ENCODE measurements around the gene INO80B. TPM values are rescaled to one million over a fixed set of nuclear protein-coding genes. Genes with fewer than 3 reads are reported as not detected.

INO80B gene
- total RNA-seq, 1 donor from 2014 or later = 15.7 TPM

DNA sequence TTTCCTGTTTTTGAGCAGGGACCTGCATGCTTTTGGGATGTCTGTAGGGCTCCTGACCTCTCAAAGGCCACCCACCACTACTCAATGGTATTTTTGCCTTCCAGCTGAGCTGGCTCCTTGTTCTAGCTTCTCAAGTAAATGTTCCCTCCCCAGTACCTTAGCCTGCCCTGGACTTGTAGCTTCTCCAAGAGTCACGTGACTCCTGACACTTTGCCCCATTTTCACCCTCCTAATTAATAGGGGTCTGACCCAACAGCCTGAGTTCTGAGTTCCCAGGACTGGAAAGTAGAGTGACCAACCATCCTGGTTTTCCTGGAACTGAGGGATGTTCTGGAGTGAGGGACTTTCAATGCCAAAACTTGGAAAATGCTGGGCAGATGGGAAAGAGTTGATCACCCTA is 40.6 kb downstream of the INO80B start:
- intact Hi-C loops (cut with DNase I) = no loop called here
- no peak for DNase-seq (ENCODE audit: missing footprints)
- ATAC-seq = no peak

DNA sequence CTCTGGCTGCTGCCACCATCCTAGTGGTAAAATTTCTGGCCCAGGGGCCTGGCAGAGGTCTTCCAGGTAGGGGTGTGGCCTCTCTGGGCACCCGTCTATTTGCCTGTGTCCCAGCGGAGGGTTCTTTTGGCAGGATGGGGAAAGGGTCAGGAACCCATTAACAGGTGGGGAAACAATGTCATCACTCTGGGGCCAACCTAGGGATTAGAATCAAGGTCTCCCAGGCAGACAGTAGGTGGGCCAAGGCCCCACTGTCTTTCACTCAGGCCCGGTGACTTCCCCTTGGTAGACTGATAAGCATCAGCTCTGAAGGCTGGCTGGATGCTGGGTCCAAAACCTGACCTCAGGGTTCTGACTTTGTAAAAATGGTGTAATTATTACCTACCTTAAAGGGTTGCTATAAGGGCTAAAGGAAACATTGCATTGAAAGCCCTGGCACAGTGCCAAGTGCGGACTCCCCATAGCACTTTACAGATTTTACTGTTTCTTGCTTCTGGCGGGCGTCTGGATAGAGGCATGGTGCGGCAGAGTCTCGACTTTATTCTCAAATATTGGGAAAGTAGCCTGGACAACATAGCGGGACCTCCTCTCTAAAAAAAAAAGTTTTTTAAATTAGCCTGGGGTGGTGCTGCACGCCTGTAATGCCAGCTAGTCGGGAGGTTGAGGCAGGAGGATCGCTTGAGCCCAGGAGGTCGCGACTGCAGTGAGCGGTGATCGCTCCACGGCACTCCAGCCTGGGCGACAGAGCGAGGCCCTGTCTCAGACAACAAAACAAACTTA is 42.3 kb downstream of the INO80B start:
- ATAC-seq = no peak
- intact Hi-C loops (cut with DNase I) = no loop called here
- DNase-seq (ENCODE audit: missing footprints) = no peak

DNA sequence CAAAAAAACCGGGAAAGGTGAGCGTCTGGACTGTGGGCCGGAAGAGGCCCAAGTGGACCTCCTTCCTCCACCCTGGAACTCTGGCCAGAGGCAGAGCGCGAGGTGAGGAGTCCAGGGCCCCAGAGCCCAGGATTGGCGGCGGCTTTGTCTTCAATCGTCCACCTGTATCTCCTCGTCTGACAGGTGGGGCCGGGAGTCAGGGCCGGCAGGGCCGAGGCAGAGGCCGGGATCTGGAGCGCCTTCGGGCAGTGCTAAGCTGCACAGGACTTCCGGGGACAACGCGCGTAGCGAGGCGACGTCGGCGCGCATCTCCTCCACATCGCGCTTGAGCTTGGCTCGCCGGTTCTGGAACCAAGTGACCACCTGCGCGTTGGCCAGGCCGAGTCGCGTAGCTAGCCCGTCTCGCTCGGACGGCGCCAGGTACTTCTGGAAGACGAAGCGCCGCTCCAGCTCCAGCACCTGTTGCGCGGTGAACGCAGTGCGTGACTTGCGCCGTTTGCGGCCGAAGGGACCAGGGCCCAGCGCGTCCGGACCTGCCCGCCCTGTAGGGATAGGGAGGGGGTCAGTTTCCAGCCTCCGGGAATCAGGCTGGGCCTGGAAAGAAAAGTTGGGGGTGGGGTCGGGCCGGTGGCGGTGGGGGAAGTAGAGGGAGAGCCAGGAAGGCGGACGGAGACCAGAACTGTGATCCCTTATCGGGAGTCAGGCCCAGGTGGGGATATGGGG is 43.1 kb downstream of the INO80B start:
- DNase-seq (ENCODE audit: missing footprints) (peak; percentile 46), ATAC-seq (no peak)
- intact Hi-C loops (cut with DNase I) = no loop called here

DNA sequence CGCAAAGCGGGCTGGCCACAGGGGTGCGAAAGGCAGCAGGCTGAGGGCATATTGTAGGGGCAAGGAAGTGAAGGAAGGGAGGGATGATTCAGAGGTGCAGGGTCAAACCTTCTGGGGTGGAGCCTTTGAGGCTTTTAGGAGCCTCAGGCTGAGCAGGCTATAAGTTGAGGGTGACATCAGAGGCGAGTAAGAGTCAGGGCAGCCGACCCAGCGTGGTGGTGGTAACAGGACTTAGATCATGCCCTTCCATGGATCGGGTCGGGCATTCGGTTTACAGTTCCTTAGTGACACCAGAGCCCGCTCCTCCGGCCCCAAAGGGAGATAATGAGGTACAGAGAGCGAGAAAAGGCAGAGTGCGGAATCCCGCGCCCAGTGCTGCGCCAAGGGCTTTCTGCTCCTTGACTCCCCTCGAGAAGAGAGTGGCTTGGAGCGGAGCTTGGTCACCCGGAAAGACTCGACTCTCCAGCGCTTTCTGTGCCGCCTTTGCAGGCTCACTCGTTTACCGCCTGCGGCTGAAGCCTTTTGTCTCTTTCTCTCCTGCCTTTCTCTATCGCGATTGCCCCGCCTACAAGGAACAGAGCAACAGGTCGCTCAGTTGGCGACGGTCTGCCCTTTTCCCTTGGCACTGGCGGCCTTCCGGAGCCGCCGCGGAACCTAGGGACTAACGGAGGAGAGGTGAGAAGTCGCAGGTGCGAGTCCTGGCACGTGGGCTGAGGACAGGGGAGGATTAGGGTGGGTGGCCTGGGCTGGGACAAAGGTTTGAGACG is 43.8 kb downstream of the INO80B start:
- DNase-seq (ENCODE audit: missing footprints) = peak; percentile 56
- ATAC-seq = no peak
- intact Hi-C loops (cut with DNase I) = no loop called here

DNA sequence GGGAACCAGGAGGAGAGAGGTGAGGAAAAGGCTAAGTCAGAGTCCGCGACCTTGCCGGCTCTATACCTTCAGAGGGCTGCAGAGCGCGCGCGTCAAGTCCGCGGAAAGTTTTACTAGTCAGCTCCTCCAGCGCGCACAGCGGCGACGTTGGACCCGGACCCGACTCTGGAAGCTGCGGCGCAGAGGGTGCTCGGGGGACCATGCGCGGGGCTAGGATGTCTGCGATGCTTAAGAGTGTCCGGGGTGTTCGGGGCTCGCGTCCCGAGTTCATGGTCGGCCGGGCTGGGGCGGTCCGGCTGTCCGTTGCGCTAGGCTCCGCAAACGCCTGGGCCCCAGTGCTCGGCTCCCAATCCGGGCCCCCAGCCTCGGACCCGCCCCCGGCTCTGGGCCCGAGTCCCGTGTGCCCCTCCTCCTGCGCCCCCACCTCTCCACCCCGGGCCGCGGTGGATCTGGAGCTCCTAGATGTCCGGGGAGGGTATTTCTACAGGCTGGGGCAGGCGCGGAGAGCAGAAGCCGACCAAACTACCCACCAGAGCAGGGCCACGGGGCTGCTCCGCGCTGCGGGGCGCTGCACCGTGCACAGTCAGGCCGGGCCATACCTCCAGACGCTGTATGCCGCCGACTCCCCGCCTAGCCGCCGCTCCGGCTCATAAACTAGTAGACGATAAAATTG is 44.5 kb downstream of the INO80B start, which contains the start of gene LBX2:
Gene LBX2 (minus strand): TSS at position 337 of the 673 bp plus-strand sequence. CDS start 66 bp downstream, at position 271.
- ATAC-seq (no peak), DNase-seq (ENCODE audit: missing footprints) (peak; percentile 68)
- intact Hi-C loops (cut with DNase I) = no loop called here

DNA sequence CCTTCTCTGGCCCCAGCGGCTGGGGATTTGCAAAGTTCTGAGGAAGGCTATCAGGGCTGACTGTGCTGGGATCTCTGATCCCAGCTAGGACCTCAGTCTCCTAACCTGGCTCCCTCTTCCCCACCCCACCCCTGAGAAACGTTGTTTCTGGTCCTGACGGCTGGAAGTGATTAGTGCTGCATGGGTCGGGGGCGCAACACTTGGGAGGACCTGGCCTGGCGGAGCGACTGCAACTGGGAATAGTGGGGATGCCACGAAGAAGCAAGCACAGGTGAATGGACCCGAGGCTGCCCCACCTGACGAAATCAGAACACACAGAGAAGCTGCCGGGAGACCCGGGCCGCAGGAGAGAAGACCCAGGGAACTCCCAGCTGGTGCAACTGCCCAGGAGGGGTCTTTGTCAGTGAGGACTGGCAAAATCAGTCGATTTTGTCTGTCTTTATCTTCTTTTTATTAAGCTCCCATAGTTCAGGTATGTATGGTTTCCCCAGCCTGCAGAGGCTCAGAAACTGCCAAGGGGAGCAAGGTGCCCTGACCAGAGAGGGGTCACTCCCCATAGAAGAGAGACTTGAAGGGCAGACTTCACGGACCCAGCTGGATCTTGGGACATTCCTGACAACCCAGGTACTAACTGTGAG is 45.2 kb downstream of the INO80B start:
- DNase-seq (ENCODE audit: missing footprints) (peak; percentile 50), ATAC-seq (no peak)

DNA sequence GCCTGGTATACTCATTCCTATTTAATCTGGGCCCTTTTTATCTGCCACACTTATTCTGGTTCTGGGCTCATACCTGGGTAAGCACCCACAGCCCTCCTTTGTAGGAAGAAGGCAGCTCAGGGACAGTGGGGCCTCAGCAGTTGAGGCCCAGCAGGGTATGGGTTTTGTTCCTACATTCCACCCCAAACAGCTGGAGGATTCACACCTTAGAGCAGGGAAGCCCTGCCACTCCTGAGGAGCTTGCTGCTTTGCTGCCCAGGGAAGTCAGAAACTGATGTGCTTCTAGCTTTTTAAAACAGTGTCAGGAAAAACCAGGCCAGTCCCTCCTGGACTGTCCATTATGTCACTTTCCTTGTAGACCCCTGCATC is 45.7 kb downstream of the INO80B start:
- intact Hi-C loops (cut with DNase I) = loop anchor here (5.0 to 10.0 kb wide), 2 partner anchors 87 to 154 kb away; partner anchors contain the start of gene SEMA4F
- ATAC-seq (no peak), DNase-seq (ENCODE audit: missing footprints) (no peak)

More for the DNA sequence above, 45.2 kb downstream of the INO80B start:
- intact Hi-C loops (cut with DNase I) = loop anchor here (5.0 to 10.0 kb wide), 2 partner anchors 87 to 155 kb away; partner anchors contain the start of gene SEMA4F

DNA sequence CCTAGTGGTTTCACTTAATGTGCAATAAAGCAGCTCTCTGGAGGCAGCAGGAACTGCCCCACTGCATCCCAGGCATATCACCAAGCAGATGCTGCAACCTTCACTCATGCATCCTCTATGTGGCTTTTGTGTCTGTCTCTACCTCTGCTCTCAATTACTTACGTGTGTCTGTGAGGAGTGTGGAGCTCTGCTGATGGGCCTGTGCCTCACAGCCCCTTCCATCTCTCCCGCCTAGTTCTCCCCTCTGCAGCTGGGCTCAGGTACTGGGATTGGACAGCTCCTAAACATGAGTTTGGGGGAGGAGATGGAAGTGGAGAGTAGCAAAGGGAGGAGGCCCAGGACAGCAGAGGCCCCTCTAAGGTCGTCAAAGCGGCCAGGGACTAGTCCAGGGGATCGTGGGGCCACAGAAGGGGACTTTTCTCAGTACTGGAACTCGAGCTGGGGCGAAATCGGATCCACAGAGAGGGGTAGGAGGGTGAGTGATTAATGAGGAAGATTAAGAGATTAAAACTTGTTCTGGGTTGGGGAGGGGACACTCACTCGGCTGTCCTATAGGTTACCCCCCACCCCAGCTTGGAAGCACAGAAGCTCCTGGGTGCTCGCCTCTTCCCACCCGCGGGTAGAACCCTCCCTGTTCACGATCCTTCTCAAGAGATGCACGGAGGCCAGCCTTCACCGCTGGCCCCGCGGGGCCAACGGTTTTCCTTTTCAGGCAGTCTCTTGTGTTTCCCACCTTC is 46.6 kb downstream of the INO80B start:
- no peak for ATAC-seq
- intact Hi-C loops (cut with DNase I) = loop anchor here (5.0 to 10.0 kb wide), 2 partner anchors 86 to 153 kb away; partner anchors contain the start of gene SEMA4F
- DNase-seq (ENCODE audit: missing footprints) = no peak

DNA sequence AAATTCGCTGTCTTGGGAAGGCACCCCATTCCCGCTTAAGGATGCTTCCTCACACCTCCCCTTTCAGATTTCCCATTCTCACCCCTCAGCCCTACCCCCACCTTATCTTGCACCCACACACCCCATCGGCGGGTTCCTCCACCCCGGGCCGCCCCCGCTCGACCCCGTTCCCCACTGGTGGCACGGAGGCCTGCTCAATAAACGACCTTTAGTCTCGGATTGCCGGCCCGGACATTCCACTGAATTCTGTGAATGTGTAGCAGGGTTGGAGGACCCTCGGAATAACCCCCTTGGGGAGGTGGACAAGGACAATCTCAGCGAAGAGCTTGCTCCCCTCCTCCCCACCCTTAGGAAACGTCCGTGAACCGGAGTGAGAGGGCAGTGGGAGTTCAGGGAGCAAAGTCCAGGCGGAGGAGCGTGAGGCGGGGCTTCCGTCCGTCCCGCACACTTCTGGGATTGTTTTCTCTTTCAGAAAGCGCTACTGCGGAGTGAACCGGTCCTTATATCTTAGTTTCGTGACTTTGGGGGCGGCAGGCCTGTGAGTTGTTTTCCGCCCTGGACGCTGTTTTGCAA is 47.3 kb downstream of the INO80B start:
- intact Hi-C loops (cut with DNase I) = loop anchor here (5.0 to 10.0 kb wide), 2 partner anchors 85 to 153 kb away; partner anchors contain the start of gene SEMA4F
- DNase-seq (ENCODE audit: missing footprints) (peak; percentile 65), ATAC-seq (no peak)

DNA sequence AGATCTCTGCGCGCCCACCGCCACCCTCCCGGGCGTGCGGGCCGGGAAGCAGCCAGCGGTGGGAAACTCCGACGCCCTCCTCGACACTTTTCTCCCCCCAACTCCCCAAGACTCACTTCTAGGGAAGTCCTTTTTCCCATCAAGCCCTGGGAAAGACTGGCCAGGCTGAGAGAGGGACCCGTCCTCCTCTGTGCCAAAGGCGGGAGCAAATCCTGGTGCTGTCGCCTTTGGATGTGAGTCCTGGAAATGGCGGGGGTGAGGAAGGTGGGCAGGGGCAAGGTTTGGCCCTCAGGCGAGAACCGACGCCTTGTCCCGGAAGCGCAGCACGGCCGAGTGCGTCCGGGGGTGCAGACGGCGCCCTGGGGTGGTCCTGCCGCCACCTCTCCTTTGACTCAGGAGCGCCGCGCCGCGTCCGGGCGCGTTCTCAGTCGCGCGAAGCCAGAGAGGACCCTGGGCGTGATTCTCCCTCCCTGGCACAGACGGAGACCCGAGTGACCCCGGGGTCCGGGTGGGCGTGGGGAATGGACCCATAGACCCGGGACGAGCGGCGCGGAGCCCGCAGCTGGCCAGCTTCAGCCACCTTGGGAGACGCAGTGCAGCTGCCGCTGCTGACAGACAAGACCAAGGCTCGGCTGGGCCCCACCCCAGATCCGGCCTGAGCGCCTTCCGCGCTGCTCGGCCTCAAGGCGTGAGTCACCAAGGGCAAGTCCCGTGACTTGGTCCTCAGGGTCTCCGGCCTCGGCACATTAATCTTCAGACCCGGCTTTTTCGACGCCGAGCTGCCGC is 48.0 kb downstream of the INO80B start:
- peak; percentile 90 for DNase-seq (ENCODE audit: missing footprints)
- intact Hi-C loops (cut with DNase I) = loop anchor here (5.0 to 10.0 kb wide), 2 partner anchors 84 to 152 kb away; partner anchors contain the start of gene SEMA4F
- ATAC-seq = peak; percentile 73

DNA sequence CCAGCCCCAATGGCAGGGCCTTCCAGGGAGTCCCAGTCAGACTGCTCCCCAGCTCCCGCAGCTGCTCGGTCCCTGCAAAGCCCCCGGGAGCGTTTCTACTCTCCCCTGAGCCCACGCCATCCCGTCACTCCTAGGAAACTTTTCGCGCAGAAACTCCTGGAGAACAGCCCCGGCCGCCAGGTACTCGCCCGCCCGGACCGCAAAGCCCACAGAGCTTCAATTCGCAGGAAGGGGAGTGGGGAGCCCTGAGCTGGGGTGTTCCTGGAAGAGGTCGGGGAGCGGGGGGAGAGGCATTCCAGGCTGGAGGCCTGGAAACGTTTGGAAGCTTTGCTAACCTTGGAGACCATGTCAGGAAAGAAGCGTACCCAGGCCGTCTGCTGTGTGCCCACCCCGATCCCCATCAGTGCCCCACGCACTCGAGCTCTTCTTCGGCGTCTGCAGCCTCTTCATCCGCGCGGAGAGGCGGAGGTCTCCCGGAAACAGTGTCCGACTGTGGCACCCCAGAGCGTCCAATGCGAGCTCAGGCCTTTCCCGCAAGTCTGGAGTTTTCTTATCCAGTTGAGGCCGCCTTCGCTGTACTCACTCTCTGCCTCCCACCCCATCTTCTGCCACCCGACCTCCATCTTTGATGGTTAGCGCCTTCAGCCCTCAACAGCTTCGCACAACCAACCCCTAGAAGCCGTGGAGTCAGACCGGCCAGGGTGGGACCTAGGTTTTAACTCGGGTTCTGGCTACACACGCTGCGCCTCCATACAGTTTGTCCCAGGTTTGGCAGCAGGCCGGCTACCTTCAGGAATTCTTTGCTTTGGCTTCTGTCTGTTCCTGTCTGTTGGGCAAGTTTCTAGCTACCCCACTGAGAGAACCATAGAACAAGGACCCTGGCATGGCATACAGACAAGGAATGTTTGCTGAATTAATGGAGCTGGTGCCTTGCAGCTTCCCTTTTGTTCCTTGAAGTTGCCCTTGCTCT is 48.9 kb downstream of the INO80B start:
- DNase-seq (ENCODE audit: missing footprints) = peak; percentile 52
- ATAC-seq = no peak
- intact Hi-C loops (cut with DNase I) = loop anchor here (5.0 to 10.0 kb wide), 2 partner anchors 84 to 151 kb away; partner anchors contain the start of gene SEMA4F

DNA sequence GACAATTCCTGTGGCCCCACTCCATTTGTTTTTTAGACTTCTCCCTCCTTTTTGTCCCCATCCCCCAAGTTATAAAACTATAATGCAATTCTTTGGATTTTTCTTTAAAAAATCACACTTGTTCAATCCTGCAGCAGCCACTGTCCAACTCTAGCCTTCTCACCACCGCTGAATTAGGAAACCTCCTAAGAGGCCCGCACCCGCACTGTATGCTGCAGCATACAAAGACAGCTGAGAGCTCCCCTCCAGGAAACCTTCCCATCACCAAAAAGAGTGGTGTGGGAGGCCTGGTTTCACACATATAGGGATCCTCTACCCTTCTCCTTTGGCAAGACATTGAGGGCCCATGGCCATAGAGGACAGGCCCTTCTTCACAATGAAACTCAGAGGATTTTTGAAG is 49.7 kb downstream of the INO80B start:
- no peak for DNase-seq (ENCODE audit: missing footprints)
- no peak for ATAC-seq
- intact Hi-C loops (cut with DNase I) = loop anchor here (5.0 to 10.0 kb wide), 2 partner anchors 83 to 150 kb away; partner anchors contain the start of gene SEMA4F

DNA sequence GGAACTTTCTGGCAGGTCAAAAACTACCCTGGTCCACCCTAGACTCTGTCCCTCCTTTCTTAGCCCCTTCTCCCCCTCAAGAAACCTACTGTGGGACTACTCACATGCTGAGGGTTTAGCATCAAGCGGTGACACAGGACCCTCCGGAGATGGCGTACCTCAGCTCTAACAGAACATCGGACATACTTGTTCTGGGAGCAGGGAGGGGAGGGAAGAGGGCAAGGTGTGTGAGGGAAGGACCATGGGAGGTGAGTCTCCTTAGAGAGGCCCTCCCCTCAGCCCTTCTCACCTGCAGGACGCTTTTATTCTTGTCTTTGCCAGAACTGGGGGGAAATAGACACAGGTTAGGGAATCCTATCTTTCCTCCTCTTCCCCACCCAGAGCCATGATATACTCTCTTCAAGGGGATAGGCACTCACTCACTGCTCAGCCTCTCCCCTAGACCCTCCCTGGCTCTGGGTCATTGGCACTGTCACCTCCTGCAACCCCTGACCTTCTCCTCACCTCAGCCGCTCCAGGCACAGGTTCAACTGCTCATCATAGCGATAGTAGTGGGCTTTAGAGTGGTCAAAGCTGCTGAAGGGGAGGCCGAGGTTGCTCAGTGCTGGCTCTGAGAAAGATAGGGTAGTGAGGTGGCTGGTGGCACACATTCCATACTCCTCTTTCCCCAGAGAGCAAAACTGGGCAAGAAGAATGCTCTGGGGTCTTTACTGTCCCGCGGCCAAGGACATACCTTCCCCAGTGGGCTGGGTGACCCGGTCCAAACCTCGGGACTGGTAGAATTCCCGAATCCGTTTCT is 50.8 kb downstream of the INO80B start:
- ATAC-seq (no peak), DNase-seq (ENCODE audit: missing footprints) (peak; percentile 56)
- intact Hi-C loops (cut with DNase I) = loop anchor here (2.0 to 10.0 kb wide), 2 partner anchors 23 to 149 kb away; partner anchors contain the start of genes AUP1, HTRA2 and SEMA4F

All from Right ventricle myocardium inferior (tissue), 1 donor.